ENCODE results near the gene ALPL. TPM values are rescaled to one million over a fixed set of nuclear protein-coding genes. Genes with fewer than 3 reads are reported as not detected.

ALPL gene
- total RNA-seq, 2 experiments from 2014 or later, result not detected

DNA sequence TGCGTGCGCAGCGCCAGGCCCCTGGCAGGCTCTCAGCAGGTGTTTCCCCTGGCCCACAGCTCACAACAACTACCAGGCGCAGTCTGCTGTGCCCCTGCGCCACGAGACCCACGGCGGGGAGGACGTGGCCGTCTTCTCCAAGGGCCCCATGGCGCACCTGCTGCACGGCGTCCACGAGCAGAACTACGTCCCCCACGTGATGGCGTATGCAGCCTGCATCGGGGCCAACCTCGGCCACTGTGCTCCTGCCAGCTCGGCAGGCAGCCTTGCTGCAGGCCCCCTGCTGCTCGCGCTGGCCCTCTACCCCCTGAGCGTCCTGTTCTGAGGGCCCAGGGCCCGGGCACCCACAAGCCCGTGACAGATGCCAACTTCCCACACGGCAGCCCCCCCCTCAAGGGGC, 68.1 kb downstream of the ALPL start:
- peaks cover 8% of the 10 kb centered on the region for H3K27me3 Mint-ChIP-seq
- POLR2A ChIA-PET, result no interaction called here
- no peak for DNase-seq
- intact Hi-C loops (cut with micrococcal nuclease), result no loop called here
- H3K4me3 Mint-ChIP-seq, result no peak overlapping the region
- H3K4me1 Mint-ChIP-seq (ENCODE audit: low read depth), result no peaks in the 10 kb centered on the region
- no peaks in the 10 kb centered on the region for H3K36me3 Mint-ChIP-seq
- no peaks in the 10 kb centered on the region for H3K9me3 Mint-ChIP-seq
- no peak overlapping the region for H3K27ac Mint-ChIP-seq
- CTCF ChIA-PET, result no interaction called here

DNA sequence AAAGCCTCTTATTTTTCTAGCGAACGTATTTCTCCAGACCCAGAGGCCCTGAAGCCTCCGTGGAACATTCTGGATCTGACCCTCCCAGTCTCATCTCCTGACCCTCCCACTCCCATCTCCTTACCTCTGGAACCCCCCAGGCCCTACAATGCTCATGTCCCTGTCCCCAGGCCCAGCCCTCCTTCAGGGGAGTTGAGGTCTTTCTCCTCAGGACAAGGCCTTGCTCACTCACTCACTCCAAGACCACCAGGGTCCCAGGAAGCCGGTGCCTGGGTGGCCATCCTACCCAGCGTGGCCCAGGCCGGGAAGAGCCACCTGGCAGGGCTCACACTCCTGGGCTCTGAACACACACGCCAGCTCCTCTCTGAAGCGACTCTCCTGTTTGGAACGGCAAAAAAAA, 68.7 kb downstream of the ALPL start:
- CTCF ChIA-PET, result no interaction called here
- Mint-ChIP-seq H3K4me3 (no peak overlapping the region), H3K4me1 (ENCODE audit: low read depth) (no peaks in the 10 kb centered on the region), H3K36me3 (no peaks in the 10 kb centered on the region), H3K9me3 (no peaks in the 10 kb centered on the region), H3K27ac (no peak overlapping the region), H3K27me3 (peaks cover 11% of the 10 kb centered on the region)
- no peak for DNase-seq
- intact Hi-C loops (cut with micrococcal nuclease), result no loop called here
- POLR2A ChIA-PET, result no interaction called here

DNA sequence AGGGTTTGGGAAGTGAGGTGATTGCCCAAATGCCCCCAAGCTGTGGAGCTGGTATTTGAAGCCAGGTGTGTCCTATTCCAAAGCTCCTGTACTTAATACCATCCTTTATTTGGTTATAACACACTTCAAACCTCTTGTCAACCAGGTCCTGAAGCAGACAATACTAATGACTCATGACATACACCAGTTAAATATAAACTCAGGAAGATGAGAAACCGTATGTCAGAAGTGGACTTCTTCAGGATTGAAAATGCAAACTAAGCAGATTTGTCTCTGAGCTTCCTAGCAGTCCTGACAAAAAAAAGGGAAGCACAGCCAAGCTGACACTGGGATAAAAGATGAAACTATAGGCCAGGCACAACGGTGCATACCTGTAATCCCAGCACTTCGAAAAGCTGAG, 70.6 kb downstream of the ALPL start:
- H3K9me3 Mint-ChIP-seq, result no peaks in the 10 kb centered on the region
- intact Hi-C loops (cut with micrococcal nuclease), result no loop called here
- POLR2A ChIA-PET, result no interaction called here
- no peak overlapping the region for H3K4me3 Mint-ChIP-seq
- no peaks in the 10 kb centered on the region for H3K36me3 Mint-ChIP-seq
- peaks cover 6% of the 10 kb centered on the region for H3K27me3 Mint-ChIP-seq
- no peak overlapping the region for H3K27ac Mint-ChIP-seq
- no peak for DNase-seq
- no peaks in the 10 kb centered on the region for H3K4me1 Mint-ChIP-seq (ENCODE audit: low read depth)
- CTCF ChIA-PET, result interaction anchor here (0.8 to 0.9 kb wide), 2 partner anchors 16 to 71 kb away, joined by 3 read pairs; partner anchors contain the start of gene ALPL

DNA sequence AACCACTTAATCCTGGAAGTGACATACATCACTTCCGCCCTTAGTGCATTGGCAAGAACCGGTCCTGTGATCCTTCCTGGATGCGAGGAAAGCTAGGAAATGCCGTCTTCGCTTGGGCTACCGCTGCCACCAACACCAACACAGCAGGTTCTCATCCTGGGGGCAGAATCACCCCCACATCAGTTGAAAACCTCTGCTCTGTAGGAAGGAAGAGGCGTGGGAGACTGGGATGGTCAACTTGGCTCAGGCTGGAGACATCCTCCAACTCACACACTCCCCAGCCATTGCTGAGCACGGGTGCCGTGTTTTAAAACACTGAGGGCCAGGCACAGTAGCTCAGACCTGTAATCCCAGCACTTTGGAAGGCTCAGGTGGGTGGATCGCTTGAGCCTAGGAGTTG, 74.9 kb downstream of the ALPL start:
- Mint-ChIP-seq H3K9me3 (no peaks in the 10 kb centered on the region), H3K27ac (no peak overlapping the region), H3K27me3 (peaks cover 16% of the 10 kb centered on the region), H3K4me3 (no peak overlapping the region), H3K4me1 (ENCODE audit: low read depth) (no peaks in the 10 kb centered on the region), H3K36me3 (no peaks in the 10 kb centered on the region)
- DNase-seq, result no peak
- ChIA-PET CTCF (interaction anchor here (0.7 kb wide), 1 partner anchor 352 kb away, joined by 3 read pairs; no protein-coding TSS in a partner anchor), POLR2A (no interaction called here)
- intact Hi-C loops (cut with micrococcal nuclease), result no loop called here

DNA sequence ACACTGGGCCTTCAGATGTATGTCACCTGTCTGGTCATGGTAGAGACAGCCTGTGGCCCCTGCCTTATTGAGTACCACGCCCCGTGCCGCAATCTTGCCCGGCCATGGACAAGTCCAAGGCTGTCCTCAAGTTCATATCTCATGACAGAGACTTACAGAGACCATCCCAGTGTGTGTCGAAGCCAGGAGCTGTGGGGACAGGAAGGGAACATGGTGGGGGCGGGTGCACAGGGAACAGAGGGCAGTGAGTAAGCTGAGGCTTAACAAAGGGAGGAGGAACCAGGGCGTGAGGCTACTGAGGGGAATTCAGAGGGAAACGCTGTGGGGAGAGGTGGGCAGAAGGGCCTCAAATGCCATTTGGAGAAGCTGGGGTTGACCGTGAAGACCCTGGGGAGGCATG, 75.8 kb downstream of the ALPL start:
- H3K4me3 Mint-ChIP-seq, result no peak overlapping the region
- no peak for DNase-seq
- no peak overlapping the region for H3K27ac Mint-ChIP-seq
- no peaks in the 10 kb centered on the region for H3K36me3 Mint-ChIP-seq
- H3K4me1 Mint-ChIP-seq (ENCODE audit: low read depth), result no peaks in the 10 kb centered on the region
- H3K9me3 Mint-ChIP-seq, result no peaks in the 10 kb centered on the region
- ChIA-PET POLR2A (no interaction called here), CTCF (no interaction called here)
- H3K27me3 Mint-ChIP-seq, result peaks cover 16% of the 10 kb centered on the region
- intact Hi-C loops (cut with micrococcal nuclease), result no loop called here

DNA sequence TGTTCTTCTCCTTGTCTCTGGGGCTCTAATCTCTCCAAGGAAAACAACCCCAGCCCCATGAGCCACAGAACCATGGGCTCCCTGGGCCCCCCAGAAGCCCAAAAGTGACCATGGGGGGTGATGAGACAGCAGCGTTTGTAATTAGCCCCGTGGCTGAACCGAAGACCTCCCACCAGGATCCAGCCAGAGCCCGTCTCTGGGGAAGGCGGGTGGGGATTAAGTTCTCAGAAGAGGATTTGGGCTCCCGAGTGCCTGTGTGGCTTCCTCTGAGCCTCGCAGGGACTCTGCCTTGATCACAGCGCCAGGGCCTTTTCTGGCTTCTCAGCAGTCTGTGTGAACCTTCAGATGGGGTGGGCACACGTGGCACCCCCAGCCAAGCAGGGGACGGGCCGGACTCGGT, 77.0 kb downstream of the ALPL start:
- Mint-ChIP-seq H3K27ac (no peak overlapping the region), H3K27me3 (peaks cover 16% of the 10 kb centered on the region), H3K36me3 (no peaks in the 10 kb centered on the region), H3K4me3 (no peak overlapping the region), H3K9me3 (no peaks in the 10 kb centered on the region), H3K4me1 (ENCODE audit: low read depth) (no peaks in the 10 kb centered on the region)
- POLR2A ChIA-PET, result no interaction called here
- CTCF ChIA-PET, result no interaction called here
- DNase-seq, result no peak
- intact Hi-C loops (cut with micrococcal nuclease), result no loop called here

DNA sequence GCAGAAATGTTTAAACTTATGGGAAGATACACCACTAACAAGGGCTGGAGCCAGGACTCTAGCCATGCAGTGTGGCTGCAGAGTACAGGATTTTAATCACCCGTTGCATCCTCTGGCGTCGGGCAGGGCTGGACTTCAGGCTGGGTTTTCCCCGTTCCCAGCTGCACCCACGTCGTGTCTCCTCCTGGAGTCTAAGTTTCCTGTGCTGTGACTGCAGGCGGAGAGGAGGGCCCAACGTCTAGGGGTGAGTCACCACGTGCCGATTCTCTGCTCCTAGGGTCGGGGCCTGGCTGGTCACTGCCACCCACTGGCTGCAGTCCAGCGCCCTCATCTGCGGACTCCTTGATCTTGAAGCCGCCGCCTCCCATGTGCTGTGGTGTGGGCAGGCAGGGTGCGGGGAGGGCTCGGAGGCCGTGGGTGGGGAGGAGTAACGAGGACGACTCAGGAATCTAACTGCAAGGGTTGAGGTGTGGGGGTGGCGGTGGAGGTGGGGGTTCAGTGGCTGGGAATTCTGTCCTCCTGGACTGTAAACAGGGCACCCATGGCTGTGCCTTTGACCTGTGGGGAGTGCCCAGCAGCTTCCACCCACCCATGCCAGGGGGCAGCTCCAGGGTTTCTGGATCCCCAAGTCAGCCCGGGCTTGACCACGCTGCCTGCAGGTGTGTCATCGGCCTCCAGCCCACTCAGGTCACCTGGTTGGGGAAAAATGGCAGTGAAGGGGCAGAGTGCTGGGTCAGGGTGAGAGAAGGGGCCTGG, 77.8 kb downstream of the ALPL start:
- no peak for DNase-seq
- Mint-ChIP-seq H3K27ac (no peak overlapping the region), H3K27me3 (peaks cover 16% of the 10 kb centered on the region), H3K4me3 (no peak overlapping the region), H3K36me3 (no peaks in the 10 kb centered on the region), H3K9me3 (no peaks in the 10 kb centered on the region), H3K4me1 (ENCODE audit: low read depth) (no peaks in the 10 kb centered on the region)
- ChIA-PET CTCF (no interaction called here), POLR2A (no interaction called here)
- intact Hi-C loops (cut with micrococcal nuclease), result no loop called here

DNA sequence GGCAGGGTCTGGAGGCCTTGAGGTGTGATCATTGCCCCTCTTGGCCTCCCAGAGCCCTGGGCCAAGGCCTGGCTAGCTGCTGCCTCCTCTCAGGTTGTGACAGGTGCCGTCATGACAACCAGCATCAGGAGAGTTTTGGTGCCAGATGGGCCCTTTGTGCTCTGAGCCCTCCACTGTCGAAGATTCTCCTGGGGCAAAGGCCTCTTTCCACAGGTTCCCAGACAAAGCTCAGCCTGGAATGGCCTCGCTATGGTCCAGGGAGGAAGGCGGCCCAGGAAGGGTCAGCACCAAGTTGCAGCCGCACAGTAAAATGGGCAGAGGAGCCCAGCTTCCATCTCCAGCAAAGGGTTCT, 78.4 kb downstream of the ALPL start:
- H3K4me1 Mint-ChIP-seq (ENCODE audit: low read depth), result no peaks in the 10 kb centered on the region
- H3K9me3 Mint-ChIP-seq, result no peaks in the 10 kb centered on the region
- intact Hi-C loops (cut with micrococcal nuclease), result no loop called here
- ChIA-PET POLR2A (no interaction called here), CTCF (no interaction called here)
- H3K4me3 Mint-ChIP-seq, result no peak overlapping the region
- H3K27ac Mint-ChIP-seq, result no peak overlapping the region
- H3K27me3 Mint-ChIP-seq, result peaks cover 16% of the 10 kb centered on the region
- H3K36me3 Mint-ChIP-seq, result no peaks in the 10 kb centered on the region
- no peak for DNase-seq

DNA sequence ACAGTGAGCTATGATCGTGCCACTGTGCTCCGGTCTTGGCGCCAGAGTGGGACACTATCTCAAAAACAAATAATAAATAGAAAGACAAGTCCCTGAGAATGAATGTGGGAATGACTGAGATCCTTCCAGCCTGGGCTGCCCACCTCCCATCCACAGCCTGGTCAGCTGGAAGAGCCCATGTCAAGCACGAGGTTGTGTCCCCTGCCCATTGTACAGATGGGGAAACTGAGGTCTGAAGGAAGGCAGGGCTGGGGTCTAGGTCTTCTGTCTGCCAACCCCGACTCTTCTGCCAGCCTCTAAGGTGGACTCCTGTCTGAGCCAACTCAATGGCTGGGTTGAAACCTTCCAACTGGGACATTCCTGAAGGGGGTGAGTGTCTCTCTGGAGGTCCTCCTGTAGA, 80.4 kb downstream of the ALPL start:
- ChIA-PET POLR2A (no interaction called here), CTCF (no interaction called here)
- Mint-ChIP-seq H3K4me1 (ENCODE audit: low read depth) (no peaks in the 10 kb centered on the region), H3K9me3 (no peaks in the 10 kb centered on the region), H3K27ac (no peak overlapping the region), H3K4me3 (no peak overlapping the region), H3K36me3 (no peaks in the 10 kb centered on the region), H3K27me3 (peaks cover 13% of the 10 kb centered on the region)
- intact Hi-C loops (cut with micrococcal nuclease), result loop anchor here (10.0 kb wide), 1 partner anchor 85 kb away; the partner anchor contains the start of gene ALPL
- DNase-seq, result no peak

DNA sequence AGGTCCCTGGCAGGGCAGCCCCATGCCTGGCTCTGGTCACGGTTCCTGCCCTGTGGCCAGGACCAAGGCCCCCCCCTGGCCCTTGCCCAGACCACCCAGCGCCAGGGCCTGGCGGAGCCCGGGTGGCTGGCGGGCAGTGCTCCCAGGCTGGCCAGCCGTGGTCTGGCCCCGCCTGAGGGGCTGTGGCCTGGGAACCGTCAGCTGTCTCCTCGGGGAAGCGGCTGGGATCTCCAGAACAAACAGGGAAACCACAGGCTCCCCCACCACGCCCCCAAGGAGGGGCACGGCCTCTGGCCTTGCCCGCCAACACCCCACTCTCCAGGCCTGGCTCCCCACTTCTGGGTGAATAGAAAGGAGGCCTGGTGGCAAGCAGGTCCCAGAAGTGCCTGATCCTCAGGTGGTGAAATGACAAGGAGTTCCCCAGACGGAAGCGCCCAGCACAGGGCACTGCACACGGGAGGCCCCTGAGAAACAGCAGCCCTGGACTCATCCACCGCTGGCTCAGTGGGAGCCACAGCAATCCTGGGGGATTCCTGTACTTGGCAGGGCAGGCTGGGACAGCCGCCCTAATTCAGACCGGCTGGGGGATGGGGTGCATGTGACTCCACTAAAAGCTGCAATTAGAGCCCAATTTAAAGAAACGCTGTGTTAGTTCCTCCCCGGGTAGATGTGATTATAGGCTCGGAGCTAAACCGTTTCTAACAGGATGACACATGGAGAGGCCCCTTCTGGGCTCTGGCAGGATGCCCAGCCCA, 81.1 kb downstream of the ALPL start:
- CTCF ChIA-PET, result no interaction called here

DNA sequence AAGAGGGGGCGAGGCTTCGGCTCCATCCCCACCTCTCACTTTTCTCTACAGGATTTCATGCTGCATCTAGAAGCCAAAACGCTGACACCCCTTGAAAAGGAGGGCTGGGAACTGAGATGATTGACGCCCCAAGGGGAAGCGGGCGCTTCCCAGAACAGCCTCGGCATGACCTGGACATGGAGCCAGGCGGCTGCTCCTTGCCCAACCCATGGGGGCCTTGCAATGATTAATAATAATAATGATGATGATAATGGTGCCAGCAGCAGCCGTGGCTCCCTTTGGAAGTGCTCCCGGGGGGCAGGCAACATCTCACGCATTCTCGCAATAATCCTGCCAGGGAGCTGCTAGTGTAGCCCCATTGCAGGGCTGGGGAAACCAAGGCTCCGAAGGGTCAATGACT, 81.7 kb downstream of the ALPL start:
- ChIA-PET CTCF (no interaction called here), POLR2A (no interaction called here)
- no peaks in the 10 kb centered on the region for H3K9me3 Mint-ChIP-seq
- H3K27ac Mint-ChIP-seq, result no peak overlapping the region
- H3K27me3 Mint-ChIP-seq, result peaks cover 10% of the 10 kb centered on the region
- no peak overlapping the region for H3K4me3 Mint-ChIP-seq
- intact Hi-C loops (cut with micrococcal nuclease), result loop anchor here (10.0 kb wide), 1 partner anchor 86 kb away; the partner anchor contains the start of gene ALPL
- no peak for DNase-seq
- no peaks in the 10 kb centered on the region for H3K4me1 Mint-ChIP-seq (ENCODE audit: low read depth)
- H3K36me3 Mint-ChIP-seq, result no peaks in the 10 kb centered on the region

More for the DNA sequence above, 81.1 kb downstream of the ALPL start:
- Mint-ChIP-seq H3K27ac (no peak overlapping the region), H3K36me3 (no peaks in the 10 kb centered on the region), H3K9me3 (no peaks in the 10 kb centered on the region), H3K4me1 (ENCODE audit: low read depth) (no peaks in the 10 kb centered on the region), H3K27me3 (peaks cover 9% of the 10 kb centered on the region), H3K4me3 (no peak overlapping the region)
- DNase-seq, result no peak
- intact Hi-C loops (cut with micrococcal nuclease), result loop anchor here (10.0 kb wide), 1 partner anchor 86 kb away; the partner anchor contains the start of gene ALPL
- POLR2A ChIA-PET, result no interaction called here

DNA sequence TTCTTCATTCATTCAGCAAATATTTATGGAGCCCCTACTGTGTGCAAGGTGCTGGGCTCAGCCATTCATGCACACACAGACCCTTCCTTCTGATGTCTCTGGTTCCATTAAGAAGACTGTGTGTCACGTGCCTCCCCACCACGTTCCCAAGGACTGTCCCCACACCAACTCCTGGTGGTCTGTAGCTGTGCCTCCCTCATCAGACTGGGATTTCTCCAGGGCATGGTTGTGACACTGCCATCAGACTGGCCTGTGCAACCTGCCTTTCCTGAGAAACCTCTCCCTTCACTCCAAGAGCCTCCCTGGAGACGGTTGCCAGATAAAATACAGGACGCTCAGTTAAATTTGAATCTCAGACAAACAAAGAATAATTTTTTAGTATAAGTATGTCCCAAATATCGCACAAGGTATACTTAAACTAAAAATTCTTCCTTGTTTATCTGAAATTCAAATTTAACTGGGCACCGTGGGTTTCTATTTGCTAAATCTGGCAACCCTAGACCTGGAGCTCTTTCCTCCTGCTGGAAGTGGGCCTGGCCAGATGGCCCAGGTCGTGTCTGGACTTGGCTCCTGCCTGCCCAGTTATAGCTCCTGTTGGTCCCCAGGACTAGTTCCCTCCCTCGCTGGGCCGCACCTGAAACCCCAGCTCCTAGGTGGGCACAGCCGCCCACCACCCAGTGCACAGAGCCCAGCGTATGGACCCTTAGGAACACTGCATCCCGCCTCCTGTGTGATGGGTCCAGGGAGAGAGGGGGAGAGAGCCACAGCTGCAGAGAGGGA, 83.1 kb downstream of the ALPL start:
- no peaks in the 10 kb centered on the region for H3K36me3 Mint-ChIP-seq
- no peak for DNase-seq
- ChIA-PET POLR2A (no interaction called here), CTCF (no interaction called here)
- H3K4me1 Mint-ChIP-seq (ENCODE audit: low read depth), result no peaks in the 10 kb centered on the region
- no peak overlapping the region for H3K4me3 Mint-ChIP-seq
- H3K9me3 Mint-ChIP-seq, result no peaks in the 10 kb centered on the region
- H3K27ac Mint-ChIP-seq, result no peak overlapping the region
- intact Hi-C loops (cut with micrococcal nuclease), result loop anchor here (10.0 kb wide), 1 partner anchor 87 kb away; the partner anchor contains the start of gene ALPL
- peaks cover 6% of the 10 kb centered on the region for H3K27me3 Mint-ChIP-seq

Data from activated CD4-positive, alpha-beta memory T cell treated with anti-CD3 and anti-CD28 coated beads for 36 hours (primary cell).